Stimulated activated CD8-positive, alpha-beta memory T cell treated with anti-CD3 and anti-CD28 coated beads, Interleukin-4, amount 100 ng/mL, for 48 hours (primary cell): ENCODE data around the gene ZNF669.

Experiments used
- DNase-seq: peaks from one replicate; pipeline ENCODE4 v3.0.0-alpha.2; 2020

Gene ZNF669

GRCh38 chr1:247056071-247056470 lies 48.1 kb downstream of the ZNF669 start:
- no peak for DNase-seq

- no peak for DNase-seq
Measured at GRCh38 chr1:247054992-247055415, 49.2 kb downstream of the ZNF669 start.
